ENCODE results near the gene PSMB5.
"Not testable (repeated sequence)": the region's sequence is repeated elsewhere in the genome, so short reads cannot be mapped to it uniquely, and the experiment has no call there.

Gene PSMB5

DNA sequence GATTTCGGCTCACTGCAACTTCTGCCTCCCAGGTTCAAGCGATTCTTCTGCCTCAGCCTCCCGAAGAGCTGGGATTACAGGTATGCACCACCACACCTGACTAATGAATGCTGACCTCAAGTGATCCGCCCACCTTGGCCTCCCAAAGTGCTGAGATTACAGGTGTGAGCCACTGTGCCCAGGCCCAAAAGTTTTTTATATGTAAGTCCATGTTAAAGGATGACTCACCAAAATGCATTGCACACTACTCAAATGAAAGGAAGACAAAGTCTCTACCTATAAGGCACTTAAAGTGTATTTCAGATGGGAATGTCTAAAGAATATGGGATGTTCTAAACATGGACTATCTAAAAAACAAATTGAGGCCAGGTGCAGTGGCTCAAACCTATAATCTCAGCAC, 30.4 kb downstream of the PSMB5 start:
- H3K14ac ChIP-seq (ENCODE audit: low read length); DNase-seq (ENCODE audit: low spot score); H2BK15ac ChIP-seq (ENCODE audit: low read length); H3K4me1 ChIP-seq (ENCODE audit: control insufficient read depth in 2 of 2, insufficient read depth in 1 of 2, low read depth in 1 of 2, low read length in 2 of 2); H3K27ac ChIP-seq (replicated peaks; ENCODE audit: low read length); H3K79me1 ChIP-seq (ENCODE audit: low read depth, low read length); H3K18ac ChIP-seq (ENCODE audit: low read length); H2BK120ac ChIP-seq (ENCODE audit: low read depth, low read length); H3K36me3 ChIP-seq (replicated peaks in 1 of 2; ENCODE audit: control insufficient read depth in 2 of 2, insufficient read depth in 2 of 2, low read length in 2 of 2); H2AK5ac ChIP-seq (ENCODE audit: low read depth, low read length); H3K9ac ChIP-seq (ENCODE audit: low read depth, low read length, poor library complexity); H2AFZ ChIP-seq (ENCODE audit: low read length); H4K8ac ChIP-seq (ENCODE audit: low read depth, low read length); H2BK12ac ChIP-seq (ENCODE audit: low read length); H3K4ac ChIP-seq (ENCODE audit: low read length); H3K9me3 ChIP-seq (replicated peaks in 1 of 2; ENCODE audit: control insufficient read depth in 2 of 2, insufficient read depth in 1 of 2, low read depth in 1 of 2, low read length in 2 of 2); H3K27me3 ChIP-seq (ENCODE audit: control insufficient read depth in 3 of 3, insufficient read depth in 3 of 3, low read depth in 1 of 3, low read length in 3 of 3); H4K91ac ChIP-seq (ENCODE audit: low read depth, low read length, poor library complexity); H3K4me3 ChIP-seq (ENCODE audit: low read length in 2 of 2); H3K23ac ChIP-seq (ENCODE audit: low read depth, low read length, poor library complexity); H3K4me2 ChIP-seq (ENCODE audit: insufficient read depth, low read length, poor library complexity, severe bottlenecking); H2BK5ac ChIP-seq (ENCODE audit: low read length): not testable (repeated sequence)
- WGBS, 2 donors (ENCODE audit: extremely low coverage in 2 of 2, insufficient read length in 2 of 2, insufficient replicate concordance in 1 of 2) = no CpG with 5 or more reads among the region's 4 CpGs

- no peak for DNase-seq (ENCODE audit: low spot score)
- no peak overlapping the region for H3K27ac ChIP-seq (replicated peaks; ENCODE audit: low read length)
- no peak overlapping the region for H2BK5ac ChIP-seq (ENCODE audit: low read length)
- H4K8ac ChIP-seq (ENCODE audit: low read depth, low read length) = no peak overlapping the region
- peaks cover 0 to under 1% of the 10 kb centered on the region in 2 donors for H3K9me3 ChIP-seq (replicated peaks in 1 of 2; ENCODE audit: control insufficient read depth in 2 of 2, insufficient read depth in 1 of 2, low read depth in 1 of 2, low read length in 2 of 2)
- no peaks in the 10 kb centered on the region for H3K36me3 ChIP-seq (replicated peaks in 1 of 2; ENCODE audit: control insufficient read depth in 2 of 2, insufficient read depth in 2 of 2, low read length in 2 of 2)
- H2AK5ac ChIP-seq (ENCODE audit: low read depth, low read length) = no peak overlapping the region
- no peak overlapping the region for H2BK120ac ChIP-seq (ENCODE audit: low read depth, low read length)
- no peak overlapping the region for H3K4ac ChIP-seq (ENCODE audit: low read length)
- H3K9ac ChIP-seq (ENCODE audit: low read depth, low read length, poor library complexity) = no peak overlapping the region
- H3K14ac ChIP-seq (ENCODE audit: low read length) = no peak overlapping the region
- no peak overlapping the region for H3K4me2 ChIP-seq (ENCODE audit: insufficient read depth, low read length, poor library complexity, severe bottlenecking)
- no peaks in the 10 kb centered on the region for H3K79me1 ChIP-seq (ENCODE audit: low read depth, low read length)
- H3K23ac ChIP-seq (ENCODE audit: low read depth, low read length, poor library complexity) = no peak overlapping the region
- H2BK15ac ChIP-seq (ENCODE audit: low read length) = no peak overlapping the region
- WGBS, 2 donors (ENCODE audit: extremely low coverage in 2 of 2, insufficient read length in 2 of 2, insufficient replicate concordance in 1 of 2) = no CpG with 5 or more reads among the region's 3 CpGs
- no peak overlapping the region for H2BK12ac ChIP-seq (ENCODE audit: low read length)
- no peak overlapping the region for H3K18ac ChIP-seq (ENCODE audit: low read length)
- H3K27me3 ChIP-seq (ENCODE audit: control insufficient read depth in 3 of 3, insufficient read depth in 3 of 3, low read depth in 1 of 3, low read length in 3 of 3) = no peaks in the 10 kb centered on the region
- H2AFZ ChIP-seq (ENCODE audit: low read length) = no peak overlapping the region
- H4K91ac ChIP-seq (ENCODE audit: low read depth, low read length, poor library complexity) = no peak overlapping the region
- H3K4me1 ChIP-seq (ENCODE audit: control insufficient read depth in 2 of 2, insufficient read depth in 1 of 2, low read depth in 1 of 2, low read length in 2 of 2) = peaks cover 3 to 4% of the 10 kb centered on the region in 2 donors
- H3K4me3 ChIP-seq (ENCODE audit: low read length in 2 of 2) = no peak overlapping the region
Observed at GRCh38 chr14:23002592-23002991, 32.1 kb downstream of the PSMB5 start.

DNA sequence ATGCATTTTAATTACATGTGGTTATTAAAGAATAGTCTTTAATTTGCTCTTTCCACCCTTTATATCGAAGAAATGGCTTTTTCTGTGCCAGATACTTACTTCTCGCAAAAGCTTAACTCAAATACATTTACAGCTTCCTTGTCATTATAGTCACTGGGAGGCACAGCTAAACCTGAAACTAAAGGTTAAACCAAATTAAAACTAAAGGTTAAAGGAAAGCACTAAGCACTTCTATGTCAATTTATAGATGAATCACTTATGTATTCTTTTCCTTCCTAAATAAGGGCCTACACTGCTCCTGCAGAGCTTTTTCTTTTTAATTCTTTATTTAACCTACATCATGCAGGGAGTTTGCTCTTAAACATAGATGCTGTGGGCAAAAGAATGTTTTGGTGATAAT, 33.8 kb downstream of the PSMB5 start:
- no peak overlapping the region for H3K14ac ChIP-seq (ENCODE audit: low read length)
- no CpG with 5 or more reads among the region's 2 CpGs for WGBS, 2 donors (ENCODE audit: extremely low coverage in 2 of 2, insufficient read length in 2 of 2, insufficient replicate concordance in 1 of 2)

GRCh38 chr14:22998329-22999012, 36.2 kb downstream of the PSMB5 start:
- Histone ChIP-seq H3K9ac (ENCODE audit: low read depth, low read length, poor library complexity) (no peak overlapping the region), H2AK5ac (ENCODE audit: low read depth, low read length) (no peak overlapping the region), H3K36me3 (replicated peaks in 1 of 2; ENCODE audit: control insufficient read depth in 2 of 2, insufficient read depth in 2 of 2, low read length in 2 of 2) (peaks cover 1 to 5% of the 10 kb centered on the region in 2 donors), H2BK12ac (ENCODE audit: low read length) (no peak overlapping the region), H3K23ac (ENCODE audit: low read depth, low read length, poor library complexity) (no peak overlapping the region), H4K8ac (ENCODE audit: low read depth, low read length) (no peak overlapping the region), H3K4ac (ENCODE audit: low read length) (no peak overlapping the region), H3K27ac (replicated peaks; ENCODE audit: low read length) (no peak overlapping the region), H3K4me3 (ENCODE audit: low read length in 2 of 2) (no peak overlapping the region), H2AFZ (ENCODE audit: low read length) (no peak overlapping the region), H2BK120ac (ENCODE audit: low read depth, low read length) (no peak overlapping the region), H2BK5ac (ENCODE audit: low read length) (no peak overlapping the region), H3K14ac (ENCODE audit: low read length) (no peak overlapping the region), H3K4me2 (ENCODE audit: insufficient read depth, low read length, poor library complexity, severe bottlenecking) (no peak overlapping the region), H3K18ac (ENCODE audit: low read length) (peak overlapping the region; percentile 25), H3K9me3 (replicated peaks in 1 of 2; ENCODE audit: control insufficient read depth in 2 of 2, insufficient read depth in 1 of 2, low read depth in 1 of 2, low read length in 2 of 2) (no peaks in the 10 kb centered on the region), H3K4me1 (ENCODE audit: control insufficient read depth in 2 of 2, insufficient read depth in 1 of 2, low read depth in 1 of 2, low read length in 2 of 2) (peaks cover 0 to 4% of the 10 kb centered on the region in 2 donors), H3K27me3 (ENCODE audit: control insufficient read depth in 3 of 3, insufficient read depth in 3 of 3, low read depth in 1 of 3, low read length in 3 of 3) (no peaks in the 10 kb centered on the region), H3K79me1 (ENCODE audit: low read depth, low read length) (no peaks in the 10 kb centered on the region), H2BK15ac (ENCODE audit: low read length) (no peak overlapping the region), H4K91ac (ENCODE audit: low read depth, low read length, poor library complexity) (no peak overlapping the region)
- DNase-seq (ENCODE audit: low spot score) = no peak
- no CpG with 5 or more reads among the region's 16 CpGs for WGBS, 2 donors (ENCODE audit: extremely low coverage in 2 of 2, insufficient read length in 2 of 2, insufficient replicate concordance in 1 of 2)

More for the DNA sequence above, 33.8 kb downstream of the PSMB5 start:
- H3K4me3 ChIP-seq (ENCODE audit: low read length in 2 of 2) = no peak overlapping the region
- H3K36me3 ChIP-seq (replicated peaks in 1 of 2; ENCODE audit: control insufficient read depth in 2 of 2, insufficient read depth in 2 of 2, low read length in 2 of 2) = no peaks in the 10 kb centered on the region
- H3K4ac ChIP-seq (ENCODE audit: low read length) = no peak overlapping the region
- H3K4me1 ChIP-seq (ENCODE audit: control insufficient read depth in 2 of 2, insufficient read depth in 1 of 2, low read depth in 1 of 2, low read length in 2 of 2) = no peaks in the 10 kb centered on the region
- H4K91ac ChIP-seq (ENCODE audit: low read depth, low read length, poor library complexity) = no peak overlapping the region
- H2BK12ac ChIP-seq (ENCODE audit: low read length) = no peak overlapping the region
- no peak overlapping the region for H4K8ac ChIP-seq (ENCODE audit: low read depth, low read length)
- no peak overlapping the region for H3K23ac ChIP-seq (ENCODE audit: low read depth, low read length, poor library complexity)
- H3K9ac ChIP-seq (ENCODE audit: low read depth, low read length, poor library complexity) = no peak overlapping the region
- no peak overlapping the region for H3K27ac ChIP-seq (replicated peaks; ENCODE audit: low read length)
- H2AFZ ChIP-seq (ENCODE audit: low read length) = no peak overlapping the region
- no peak overlapping the region for H3K4me2 ChIP-seq (ENCODE audit: insufficient read depth, low read length, poor library complexity, severe bottlenecking)
- no peak overlapping the region for H2BK15ac ChIP-seq (ENCODE audit: low read length)
- H2AK5ac ChIP-seq (ENCODE audit: low read depth, low read length) = no peak overlapping the region
- no peaks in the 10 kb centered on the region for H3K79me1 ChIP-seq (ENCODE audit: low read depth, low read length)
- no peak overlapping the region for H3K18ac ChIP-seq (ENCODE audit: low read length)
- no peak overlapping the region for H2BK120ac ChIP-seq (ENCODE audit: low read depth, low read length)
- no peak overlapping the region for H2BK5ac ChIP-seq (ENCODE audit: low read length)
- no peaks in the 10 kb centered on the region for H3K27me3 ChIP-seq (ENCODE audit: control insufficient read depth in 3 of 3, insufficient read depth in 3 of 3, low read depth in 1 of 3, low read length in 3 of 3)
- no peaks in the 10 kb centered on the region for H3K9me3 ChIP-seq (replicated peaks in 1 of 2; ENCODE audit: control insufficient read depth in 2 of 2, insufficient read depth in 1 of 2, low read depth in 1 of 2, low read length in 2 of 2)
- no peak for DNase-seq (ENCODE audit: low spot score)
